OCI-LY3 (cell line): Measurements from ENCODE around the gene SPECC1.

Experiments
- H2AFZ ChIP-seq: fragments of 200-600, 300-600 bp; shearing (Covaris generic); 2 replicates; pipeline ENCODE4 v1.6.0; 2014; ENCODE audit warnings: antibody characterized with exemption, low read depth, low read length
- H3K27ac ChIP-seq: fragments of 200-600, 300-600 bp; sonication (generic); 2 replicates; pipeline ENCODE4 v1.5.1; 2014; ENCODE audit warnings: mild to moderate bottlenecking, low read length, moderate library complexity, mixed read lengths
- H3K27me3 ChIP-seq: fragments of 200-600, 300-600 bp; sonication (generic); 2 replicates; pipeline ENCODE4 v1.6.1; 2014; ENCODE audit warnings: low read depth, low read length, mixed read lengths
- H3K36me3 ChIP-seq: fragments of 200-600, 300-600 bp; sonication (generic); replicated peaks from 2 replicates; pipeline ENCODE3; 2014; ENCODE audit warnings: low read depth, low read length, mixed read lengths
- H3K4me1 ChIP-seq: fragments of 300-600, 200-600 bp; sonication (generic); 2 replicates; pipeline ENCODE4 v1.6.1; 2014; ENCODE audit warnings: low read length, mixed read lengths
- H3K4me2 ChIP-seq: fragments of 200-600, 300-600 bp; sonication (generic); 2 replicates; pipeline ENCODE4 v1.6.1; 2014; ENCODE audit warnings: low read length, mixed read lengths
- H3K4me3 ChIP-seq: fragments of 300-600, 200-600 bp; sonication (generic); 2 replicates; pipeline ENCODE4 v1.5.1; 2014; ENCODE audit warnings: antibody characterized with exemption, mild to moderate bottlenecking, low read length, moderate library complexity
- H3K79me2 ChIP-seq: fragments of 300-600, 200-600 bp; shearing (Covaris generic); 2 replicates; pipeline ENCODE4 v1.6.1; 2014; ENCODE audit warnings: mild to moderate bottlenecking, low read length, mixed read lengths
- H3K9ac ChIP-seq: fragments of 300-600, 200-600 bp; shearing (Covaris generic); 2 replicates; pipeline ENCODE4 v1.6.0; 2014; ENCODE audit warnings: mild to moderate bottlenecking, low read length, moderate library complexity
- H3K9me3 ChIP-seq: fragments of 200-600, 300-600 bp; shearing (Covaris generic); 2 replicates; pipeline ENCODE4 v1.6.1; 2014; ENCODE audit warnings: low read length, mixed read lengths; ENCODE audit not compliant: insufficient read depth
- H4K20me1 ChIP-seq: fragments of 200-600, 300-600 bp; sonication (generic); 2 replicates; pipeline ENCODE4 v1.6.1; 2016; ENCODE audit warnings: low read length, mixed read lengths; ENCODE audit not compliant: insufficient read depth
- CTCF ChIP-seq: fragments of 200-600, 300-600 bp; sonication (generic); IDR thresholded peaks from 2 replicates; pipeline ENCODE4 v1.5.1; 2014; ENCODE audit warnings: antibody characterized with exemption, low read length, low read depth
- EZH2phosphoT487 ChIP-seq: fragments of 200-600 bp; shearing (Covaris generic); IDR thresholded peaks from 2 replicates; pipeline ENCODE4 v1.6.1; 2018; ENCODE audit warnings: antibody characterized with exemption, mixed run types, low read depth

Gene SPECC1

GRCh38 chr17:20217677-20218076 is 208.5 kb downstream of the SPECC1 start:
- TF ChIP-seq CTCF (no peak), EZH2phosphoT487 (no peak)
- Histone ChIP-seq H3K4me1 (no peaks in the 10 kb centered on the region), H4K20me1 (no peaks in the 10 kb centered on the region)

GRCh38 chr17:20218272-20218671 is 209.1 kb downstream of the SPECC1 start:
- Histone ChIP-seq H4K20me1 (no peaks in the 10 kb centered on the region), H3K36me3 (no peaks in the 10 kb centered on the region), H3K4me1 (no peaks in the 10 kb centered on the region), H3K27ac (no peak overlapping the region), H3K27me3 (no peaks in the 10 kb centered on the region), H3K4me3 (no peak overlapping the region), H3K9me3 (no peaks in the 10 kb centered on the region), H3K9ac (no peak overlapping the region), H3K79me2 (no peaks in the 10 kb centered on the region), H3K4me2 (no peak overlapping the region), H2AFZ (no peak overlapping the region)
- TF ChIP-seq CTCF (no peak), EZH2phosphoT487 (no peak)

More at GRCh38 chr17:20217677-20218076, 208.5 kb downstream of the SPECC1 start:
- no peak overlapping the region for H3K27ac ChIP-seq
- H3K27me3 ChIP-seq: no peaks in the 10 kb centered on the region
- H3K4me2 ChIP-seq: no peak overlapping the region
- H3K36me3 ChIP-seq: no peaks in the 10 kb centered on the region
- H3K79me2 ChIP-seq: no peaks in the 10 kb centered on the region
- H2AFZ ChIP-seq: no peak overlapping the region
- no peaks in the 10 kb centered on the region for H3K9me3 ChIP-seq
- no peak overlapping the region for H3K4me3 ChIP-seq
- H3K9ac ChIP-seq: no peak overlapping the region

GRCh38 chr17:20223808-20224328 is 214.7 kb downstream of the SPECC1 start:
- Histone ChIP-seq H3K79me2 (no peaks in the 10 kb centered on the region), H2AFZ (no peak overlapping the region), H3K36me3 (no peaks in the 10 kb centered on the region), H3K9ac (no peak overlapping the region), H3K4me1 (peaks cover 7% of the 10 kb centered on the region), H3K4me2 (no peak overlapping the region), H3K27me3 (no peaks in the 10 kb centered on the region), H3K9me3 (no peaks in the 10 kb centered on the region), H3K27ac (no peak overlapping the region), H4K20me1 (no peaks in the 10 kb centered on the region), H3K4me3 (no peak overlapping the region)
- TF ChIP-seq EZH2phosphoT487 (no peak), CTCF (no peak)

- Histone ChIP-seq H3K9me3 (no peaks in the 10 kb centered on the region), H3K4me1 (peaks cover 10% of the 10 kb centered on the region), H4K20me1 (no peaks in the 10 kb centered on the region), H3K4me3 (no peak overlapping the region), H3K4me2 (no peak overlapping the region), H3K36me3 (no peaks in the 10 kb centered on the region), H3K27ac (no peak overlapping the region), H2AFZ (no peak overlapping the region), H3K79me2 (no peaks in the 10 kb centered on the region), H3K27me3 (no peaks in the 10 kb centered on the region), H3K9ac (no peak overlapping the region)
- TF ChIP-seq EZH2phosphoT487 (no peak), CTCF (no peak)
Observed at GRCh38 chr17:20224379-20224778, 215.2 kb downstream of the SPECC1 start.
